A549 treated with GW870086 at 1 μM for 4 hours (cell line): ENCODE measurements around the gene SIGLEC8. TPM values are rescaled to one million over a fixed set of nuclear protein-coding genes. Genes with fewer than 3 reads are reported as not detected.

Experiments used
- total RNA-seq: library from RNA; stranded (reverse); fragments of 200-300 nt; extraction: Qiagen RNA extraction; gene quantifications from 5 replicates; pipeline ENCODE4 v1.2.3, GENCODE V29; 2022; ENCODE audit warnings: low read depth

Gene SIGLEC8
- total RNA-seq, result not detected in 5 replicates

GRCh38 chr19:51458051-51458645 lies at the start of gene SIGLEC8:
Gene SIGLEC8 (minus strand): TSS chr19:51458454. CDS start chr19:51458387, 67 bp downstream.

GRCh38 chr19:51501594-51502263 lies 43.5 kb upstream of the SIGLEC8 start, which contains the start of gene SIGLEC12:
Gene SIGLEC12 (minus strand): TSS chr19:51501800. CDS start chr19:51501733, 67 bp downstream.

GRCh38 chr19:51478381-51479234 lies 20.4 kb upstream of the SIGLEC8 start, which contains the start of gene CEACAM18:
Gene CEACAM18 (plus strand): TSS chr19:51478539.

GRCh38 chr19:51417107-51417809 lies 41.0 kb downstream of the SIGLEC8 start, which contains the start of gene SIGLEC10:
Gene SIGLEC10 (minus strand): TSS chr19:51417642. CDS start chr19:51417581, 61 bp downstream.

Other genes with a start within 250 kb of the SIGLEC8 start
- gene CD33, start 233.4 kb downstream of the SIGLEC8 start, total RNA-seq, result not detected in 5 replicates
- not detected in 5 replicates for gene SIGLECL1, start 207.4 kb downstream of the SIGLEC8 start, total RNA-seq
- gene IGLON5, start 146.8 kb downstream of the SIGLEC8 start, total RNA-seq, result 0.06 to 0.08 TPM (median 0.06 TPM) in 3 of 5 replicates, not detected in the others
- 10.7 to 14.9 TPM (median 14.4 TPM) in 5 replicates for gene VSIG10L, start 116.3 kb downstream of the SIGLEC8 start, total RNA-seq
- gene ETFB, start 92.1 kb downstream of the SIGLEC8 start, total RNA-seq, result 234 to 272 TPM (median 249 TPM) in 5 replicates
- 5.1 to 14.5 TPM (median 12.4 TPM) in 5 replicates for gene CLDND2, start 89.5 kb downstream of the SIGLEC8 start, total RNA-seq
- gene NKG7, start 85.8 kb downstream of the SIGLEC8 start, total RNA-seq, result not detected in 5 replicates
- not detected in 5 replicates for gene LIM2, start 70.5 kb downstream of the SIGLEC8 start, total RNA-seq
- gene C19orf84, start 67.9 kb downstream of the SIGLEC8 start, total RNA-seq, result not detected in 5 replicates
- gene SIGLEC10, start 40.8 kb downstream of the SIGLEC8 start, total RNA-seq, result 0.08 TPM in 1 of 5 replicates, not detected in the others
- not detected in 5 replicates for gene CEACAM18, start 20.1 kb upstream of the SIGLEC8 start, total RNA-seq
- not detected in 5 replicates for gene SIGLEC12, start 43.3 kb upstream of the SIGLEC8 start, total RNA-seq
- gene SIGLEC6, start 73.2 kb upstream of the SIGLEC8 start, total RNA-seq, result not detected in 5 replicates
- gene ZNF175, start 112.8 kb upstream of the SIGLEC8 start, total RNA-seq, result 2.8 to 5.1 TPM (median 4.3 TPM) in 5 replicates
- not detected in 5 replicates for gene SIGLEC5, start 171.9 kb upstream of the SIGLEC8 start, total RNA-seq
- gene SIGLEC14, start 188.4 kb upstream of the SIGLEC8 start, total RNA-seq, result 0.12 TPM in 1 of 5 replicates, not detected in the others
- 10.4 to 16.0 TPM (median 14.7 TPM) in 5 replicates for gene SPACA6, start 234.9 kb upstream of the SIGLEC8 start, total RNA-seq